Epithelial cell of proximal tubule (primary cell): Measurements from ENCODE around the gene IL21R. TPM values are rescaled to one million over a fixed set of nuclear protein-coding genes. Genes with fewer than 3 reads are reported as not detected.

Source experiments
- DNase-seq: peaks from one replicate; pipeline ENCODE4 v3.0.0-alpha.2; 2011; ENCODE audit warnings: low read depth
- H3K4me3 ChIP-seq: 2 replicates; pipeline ENCODE4 v1.5.1; 2011; ENCODE audit warnings: low read depth, mild to moderate bottlenecking, low read length
- CTCF ChIP-seq: conservative IDR thresholded peaks from 2 replicates; pipeline ENCODE4 v1.5.1; 2012; ENCODE audit warnings: low read depth, mild to moderate bottlenecking, low read length
- total RNA-seq: library from RNA; depleted of rRNA; stranded (reverse); fragments of >200 nt; gene quantifications from 2 replicates; pipeline ENCODE4 v1.2.3, GENCODE V29; 2015

IL21R gene
- total RNA-seq, 1 donor from 2014 or later, result not detected

GRCh38 chr16:27460663-27461482 is 58.9 kb downstream of the IL21R start:
- TF ChIP-seq CTCF, result no peak

GRCh38 chr16:27461483-27462171 is 59.7 kb downstream of the IL21R start:
- H3K4me3 ChIP-seq, result no peak overlapping the region
- no peak for TF ChIP-seq CTCF
- DNase-seq, result no peak

More at GRCh38 chr16:27460663-27461482, 58.9 kb downstream of the IL21R start:
- no peak overlapping the region for H3K4me3 ChIP-seq
- no peak for DNase-seq

- no peak overlapping the region for H3K4me3 ChIP-seq
- DNase-seq, result no peak
- no peak for TF ChIP-seq CTCF
Measured at GRCh38 chr16:27462200-27462845, 60.3 kb downstream of the IL21R start.

GRCh38 chr16:27462846-27463682 is 61.1 kb downstream of the IL21R start:
- no peak overlapping the region for H3K4me3 ChIP-seq
- TF ChIP-seq CTCF, result no peak
- no peak for DNase-seq

GRCh38 chr16:27463741-27464591 is 62.0 kb downstream of the IL21R start:
- DNase-seq, result no peak
- no peak for TF ChIP-seq CTCF

More at GRCh38 chr16:27463741-27464591, 62.0 kb downstream of the IL21R start:
- no peak overlapping the region for H3K4me3 ChIP-seq
